Thyroid gland (tissue), 4 donors: ENCODE data around the gene ZNF740.
"Not testable (repeated sequence)": the region's sequence is repeated elsewhere in the genome, so short reads cannot be mapped to it uniquely, and the experiment has no call there.

Experiments used
- CTCF ChIP-seq, 6 experiments: fragments of 200-600 bp in 3 of 6; fragments of 450-650 bp in 3 of 6; sonication (generic) in 3 of 6; IDR thresholded peaks; one replicate each; pipeline ENCODE4 v1.5.1; 2016 to 2019; ENCODE audit warnings: antibody characterized with exemption in 6 of 6, mild to moderate bottlenecking in 2 of 6, inconsistent platforms in 1 of 6, moderate library complexity in 1 of 6
- POLR2A ChIP-seq, 2 donors: fragments of 450-650 bp; IDR thresholded peaks; one replicate each; pipeline ENCODE4 v1.6.1; 2017; ENCODE audit warnings: antibody characterized with exemption in 2 of 2, mild to moderate bottlenecking in 2 of 2, moderate library complexity in 1 of 2

DNA sequence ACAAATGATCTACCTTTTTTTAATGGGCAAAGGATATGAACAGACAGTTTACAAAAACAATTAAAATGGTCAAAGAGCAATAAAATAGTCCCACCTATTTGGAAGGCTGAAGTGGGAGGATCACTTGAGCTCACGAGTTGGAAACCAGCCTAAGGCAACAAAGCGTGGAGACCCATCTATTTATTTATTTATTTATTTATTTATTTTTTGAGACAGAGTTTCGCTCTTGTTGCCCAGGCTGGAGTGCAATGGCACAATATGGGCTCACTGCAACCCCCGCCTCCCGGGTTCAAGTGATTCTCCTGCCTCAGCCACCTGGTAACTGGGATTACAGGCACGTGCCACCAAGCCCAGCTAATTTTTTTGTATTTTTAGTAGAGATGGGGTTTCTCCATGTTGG lies 3.1 kb upstream of the ZNF740 start:
- TF ChIP-seq CTCF, POLR2A (IDR thresholded peaks at IDR 0.05): not testable (repeated sequence)
